Nucleus accumbens (tissue), 56 donors: ENCODE results near the gene MRPL45.

ENCODE experiments used
- DNase-seq, 56 donors: peaks; one replicate each; lab custom pipeline; 2025; lab: John Stamatoyannopoulos, UW

MRPL45 gene

GRCh38 chr17:38342886-38343607, 46.1 kb downstream of the MRPL45 start:
- DNase-seq: no peak

- peak in 9 of 56 donors; percentile 13 to 38 (median 27) for DNase-seq
These were observed 46.8 kb downstream of the MRPL45 start, which contains the start of gene GPR179 for GRCh38 chr17:38343608-38344419. TSS of gene GPR179 (minus strand) at chr17:38343956. CDS start at chr17:38343789, 167 bp downstream.

GRCh38 chr17:38344420-38344745, 47.4 kb downstream of the MRPL45 start:
- no peak for DNase-seq

GRCh38 chr17:38345743-38346142, 48.8 kb downstream of the MRPL45 start:
- DNase-seq: no peak

- peak in 50 of 56 donors; percentile 31 to 92 (median 68) for DNase-seq
These were observed 52.2 kb downstream of the MRPL45 start for GRCh38 chr17:38349097-38349730.

- peak in 4 of 56 donors; percentile 10 to 28 (median 22) for DNase-seq
These were observed 53.1 kb downstream of the MRPL45 start for GRCh38 chr17:38350035-38350434.

GRCh38 chr17:38351412-38352222, 54.6 kb downstream of the MRPL45 start, which contains the start of gene SOCS7:
TSS of gene SOCS7 (plus strand) at chr17:38351844. CDS start at chr17:38352053, 209 bp downstream.
- peak in 55 of 56 donors; percentile 39 to 95 (median 85) for DNase-seq

GRCh38 chr17:38352245-38353085, 55.5 kb downstream of the MRPL45 start:
- peak in 10 of 56 donors; percentile 11 to 57 (median 28) for DNase-seq

- DNase-seq: no peak
These were observed 56.2 kb downstream of the MRPL45 start for GRCh38 chr17:38353086-38353604.

GRCh38 chr17:38353668-38354067, 56.7 kb downstream of the MRPL45 start:
- no peak for DNase-seq

GRCh38 chr17:38354466-38354865, 57.5 kb downstream of the MRPL45 start:
- no peak for DNase-seq

GRCh38 chr17:38355251-38355650, 58.3 kb downstream of the MRPL45 start:
- no peak for DNase-seq

GRCh38 chr17:38357486-38358123, 60.6 kb downstream of the MRPL45 start:
- DNase-seq: no peak

- no peak for DNase-seq
These were observed 61.9 kb downstream of the MRPL45 start for GRCh38 chr17:38358586-38359513.

GRCh38 chr17:38361694-38362465, 64.9 kb downstream of the MRPL45 start:
- no peak for DNase-seq

- no peak for DNase-seq
These were observed 66.0 kb downstream of the MRPL45 start for GRCh38 chr17:38363016-38363415.

GRCh38 chr17:38364741-38365140, 67.8 kb downstream of the MRPL45 start:
- DNase-seq: peak in 11 of 56 donors; percentile 9 to 36 (median 16)
